NCI-H446 (cell line): ENCODE measurements around the gene TMC4.
"Not testable (repeated sequence)": the region's sequence is repeated elsewhere in the genome, so short reads cannot be mapped to it uniquely, and the experiment has no call there.

Source experiments
- DNase-seq, 2 experiments: peaks; one replicate each; lab custom pipeline; 2025; lab: John Stamatoyannopoulos, UW

TMC4 gene

GRCh38 chr19:54203151-54203611 is 30.2 kb upstream of the TMC4 start:
- DNase-seq = no peak

GRCh38 chr19:54201980-54202379 is 29.0 kb upstream of the TMC4 start:
- DNase-seq = no peak

- no peak for DNase-seq
Measured at GRCh38 chr19:54201172-54201701, 28.3 kb upstream of the TMC4 start.

GRCh38 chr19:54199401-54199800 is 26.4 kb upstream of the TMC4 start:
- no peak for DNase-seq

GRCh38 chr19:54197121-54197520 is 24.2 kb upstream of the TMC4 start:
- DNase-seq = no peak

GRCh38 chr19:54196536-54196935 is 23.6 kb upstream of the TMC4 start:
- DNase-seq = no peak

GRCh38 chr19:54194463-54194862 is 21.5 kb upstream of the TMC4 start:
- DNase-seq = not testable (repeated sequence)

- no peak for DNase-seq
Measured at GRCh38 chr19:54193011-54193410, 20.1 kb upstream of the TMC4 start.

GRCh38 chr19:54191811-54192453 is 19.0 kb upstream of the TMC4 start:
- DNase-seq = no peak

GRCh38 chr19:54191011-54191810 is 18.3 kb upstream of the TMC4 start, which contains the start of gene TSEN34:
Gene TSEN34 (plus strand): TSS chr19:54191308. CDS start chr19:54191365, 57 bp downstream.
- DNase-seq = peak; percentile 93 to 94

GRCh38 chr19:54190503-54191010 is 17.6 kb upstream of the TMC4 start:
- DNase-seq = peak; percentile 99 to 100

GRCh38 chr19:54189735-54190502 is 17.0 kb upstream of the TMC4 start:
- DNase-seq = peak; percentile 100

GRCh38 chr19:54189145-54189734 is 16.3 kb upstream of the TMC4 start, which contains the start of gene MBOAT7:
Gene MBOAT7 (minus strand): TSS chr19:54189580. CDS start chr19:54188508, 1,072 bp downstream.
- DNase-seq = no peak

GRCh38 chr19:54188215-54188871 is 15.4 kb upstream of the TMC4 start:
- no peak for DNase-seq

- no peak for DNase-seq
Measured at GRCh38 chr19:54186934-54187381, 14.0 kb upstream of the TMC4 start.

GRCh38 chr19:54186351-54186750 is 13.4 kb upstream of the TMC4 start:
- no peak for DNase-seq

GRCh38 chr19:54183431-54183830 is 10.5 kb upstream of the TMC4 start:
- no peak for DNase-seq

GRCh38 chr19:54181894-54182293 is 8.9 kb upstream of the TMC4 start:
- not testable (repeated sequence) for DNase-seq

- no peak for DNase-seq
Measured at GRCh38 chr19:54180691-54181091, 7.7 kb upstream of the TMC4 start.

- DNase-seq = no peak
Measured at GRCh38 chr19:54179921-54180461, 7.0 kb upstream of the TMC4 start.
